ENCODE results near the gene KCNG2. TPM values are rescaled to one million over a fixed set of nuclear protein-coding genes. Genes with fewer than 3 reads are reported as not detected.

Gene KCNG2
- polyA plus RNA-seq, 1 of the 3 experiments (the other 2 are of a cell fraction): not detected

DNA sequence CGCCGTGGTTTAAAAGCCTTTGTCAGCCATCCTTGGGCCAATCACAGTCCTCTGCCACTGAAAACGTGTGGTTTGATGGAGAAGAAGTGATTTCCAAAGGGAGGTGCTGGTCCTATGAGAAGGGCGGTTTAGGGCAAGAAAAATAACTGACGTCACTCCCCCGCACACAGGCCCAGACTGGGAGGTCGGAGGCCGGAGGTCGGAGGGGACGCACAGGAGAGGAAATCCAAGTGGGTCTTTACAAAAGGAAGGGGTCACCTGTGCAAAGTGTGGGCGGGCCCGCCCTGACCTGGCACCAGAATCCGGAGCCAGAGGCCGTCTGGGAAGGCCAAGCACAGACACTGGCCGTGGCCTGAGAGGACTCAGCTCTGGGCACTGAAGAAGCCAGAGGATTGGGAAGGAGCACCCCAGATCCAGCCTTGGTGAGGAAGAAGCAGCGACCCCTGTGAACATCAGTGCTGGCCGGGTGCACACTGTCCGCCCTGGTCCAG, 18.0 kb upstream of the KCNG2 start:
- H4K20me1 ChIP-seq (ENCODE audit: insufficient read depth): no peaks in the 10 kb centered on the region
- TF ChIP-seq MXI1 (IDR thresholded peaks at IDR 0.05; ENCODE audit: low read depth, low read length) (no peak), ELF1 (IDR thresholded peaks at IDR 0.05) (no peak), RFX5 (IDR thresholded peaks at IDR 0.05; ENCODE audit: low read length) (no peak), FOXM1 (IDR thresholded peaks at IDR 0.05; ENCODE audit: low read depth) (no peak), SMC3 (IDR thresholded peaks at IDR 0.05; ENCODE audit: low read depth, low read length) (no peak), GATA2 (CRISPR knock-in tag; IDR thresholded peaks at IDR 0.05) (no peak), SIN3A (IDR thresholded peaks at IDR 0.05; ENCODE audit: borderline replicate concordance, low read depth, low read length) (no peak), FOSL2 (IDR thresholded peaks at IDR 0.05; ENCODE audit: borderline replicate concordance, low read depth) (no peak), TAF1 (IDR thresholded peaks at IDR 0.05; ENCODE audit: borderline replicate concordance, low read depth, low read length) (no peak), MEF2A (IDR thresholded peaks at IDR 0.05; ENCODE audit: borderline replicate concordance, low read depth) (no peak), CHD2 (IDR thresholded peaks at IDR 0.05; ENCODE audit: low read length, partially characterized antibody) (no peak), YY1 (IDR thresholded peaks at IDR 0.05; ENCODE audit: low read depth) (no peak), TEAD4 (IDR thresholded peaks at IDR 0.05; ENCODE audit: borderline replicate concordance, insufficient read depth) (no peak)
- TF ChIP-seq, protein P1, sequence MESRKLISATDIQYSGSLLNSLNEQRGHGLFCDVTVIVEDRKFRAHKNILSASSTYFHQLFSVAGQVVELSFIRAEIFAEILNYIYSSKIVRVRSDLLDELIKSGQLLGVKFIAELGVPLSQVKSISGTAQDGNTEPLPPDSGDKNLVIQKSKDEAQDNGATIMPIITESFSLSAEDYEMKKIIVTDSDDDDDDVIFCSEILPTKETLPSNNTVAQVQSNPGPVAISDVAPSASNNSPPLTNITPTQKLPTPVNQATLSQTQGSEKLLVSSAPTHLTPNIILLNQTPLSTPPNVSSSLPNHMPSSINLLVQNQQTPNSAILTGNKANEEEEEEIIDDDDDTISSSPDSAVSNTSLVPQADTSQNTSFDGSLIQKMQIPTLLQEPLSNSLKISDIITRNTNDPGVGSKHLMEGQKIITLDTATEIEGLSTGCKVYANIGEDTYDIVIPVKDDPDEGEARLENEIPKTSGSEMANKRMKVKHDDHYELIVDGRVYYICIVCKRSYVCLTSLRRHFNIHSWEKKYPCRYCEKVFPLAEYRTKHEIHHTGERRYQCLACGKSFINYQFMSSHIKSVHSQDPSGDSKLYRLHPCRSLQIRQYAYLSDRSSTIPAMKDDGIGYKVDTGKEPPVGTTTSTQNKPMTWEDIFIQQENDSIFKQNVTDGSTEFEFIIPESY (IDR thresholded peaks at IDR 0.05; ENCODE audit: borderline replicate concordance, low read depth): no peak
- TF ChIP-seq, protein P2, sequence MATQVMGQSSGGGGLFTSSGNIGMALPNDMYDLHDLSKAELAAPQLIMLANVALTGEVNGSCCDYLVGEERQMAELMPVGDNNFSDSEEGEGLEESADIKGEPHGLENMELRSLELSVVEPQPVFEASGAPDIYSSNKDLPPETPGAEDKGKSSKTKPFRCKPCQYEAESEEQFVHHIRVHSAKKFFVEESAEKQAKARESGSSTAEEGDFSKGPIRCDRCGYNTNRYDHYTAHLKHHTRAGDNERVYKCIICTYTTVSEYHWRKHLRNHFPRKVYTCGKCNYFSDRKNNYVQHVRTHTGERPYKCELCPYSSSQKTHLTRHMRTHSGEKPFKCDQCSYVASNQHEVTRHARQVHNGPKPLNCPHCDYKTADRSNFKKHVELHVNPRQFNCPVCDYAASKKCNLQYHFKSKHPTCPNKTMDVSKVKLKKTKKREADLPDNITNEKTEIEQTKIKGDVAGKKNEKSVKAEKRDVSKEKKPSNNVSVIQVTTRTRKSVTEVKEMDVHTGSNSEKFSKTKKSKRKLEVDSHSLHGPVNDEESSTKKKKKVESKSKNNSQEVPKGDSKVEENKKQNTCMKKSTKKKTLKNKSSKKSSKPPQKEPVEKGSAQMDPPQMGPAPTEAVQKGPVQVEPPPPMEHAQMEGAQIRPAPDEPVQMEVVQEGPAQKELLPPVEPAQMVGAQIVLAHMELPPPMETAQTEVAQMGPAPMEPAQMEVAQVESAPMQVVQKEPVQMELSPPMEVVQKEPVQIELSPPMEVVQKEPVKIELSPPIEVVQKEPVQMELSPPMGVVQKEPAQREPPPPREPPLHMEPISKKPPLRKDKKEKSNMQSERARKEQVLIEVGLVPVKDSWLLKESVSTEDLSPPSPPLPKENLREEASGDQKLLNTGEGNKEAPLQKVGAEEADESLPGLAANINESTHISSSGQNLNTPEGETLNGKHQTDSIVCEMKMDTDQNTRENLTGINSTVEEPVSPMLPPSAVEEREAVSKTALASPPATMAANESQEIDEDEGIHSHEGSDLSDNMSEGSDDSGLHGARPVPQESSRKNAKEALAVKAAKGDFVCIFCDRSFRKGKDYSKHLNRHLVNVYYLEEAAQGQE (IDR thresholded peaks at IDR 0.05; ENCODE audit: low read depth, low read length): no peak
- TF ChIP-seq, protein P3, sequence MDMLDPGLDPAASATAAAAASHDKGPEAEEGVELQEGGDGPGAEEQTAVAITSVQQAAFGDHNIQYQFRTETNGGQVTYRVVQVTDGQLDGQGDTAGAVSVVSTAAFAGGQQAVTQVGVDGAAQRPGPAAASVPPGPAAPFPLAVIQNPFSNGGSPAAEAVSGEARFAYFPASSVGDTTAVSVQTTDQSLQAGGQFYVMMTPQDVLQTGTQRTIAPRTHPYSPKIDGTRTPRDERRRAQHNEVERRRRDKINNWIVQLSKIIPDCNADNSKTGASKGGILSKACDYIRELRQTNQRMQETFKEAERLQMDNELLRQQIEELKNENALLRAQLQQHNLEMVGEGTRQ (IDR thresholded peaks at IDR 0.05; ENCODE audit: borderline replicate concordance, low read depth, low read length): no peak
- TF ChIP-seq, protein P4, sequence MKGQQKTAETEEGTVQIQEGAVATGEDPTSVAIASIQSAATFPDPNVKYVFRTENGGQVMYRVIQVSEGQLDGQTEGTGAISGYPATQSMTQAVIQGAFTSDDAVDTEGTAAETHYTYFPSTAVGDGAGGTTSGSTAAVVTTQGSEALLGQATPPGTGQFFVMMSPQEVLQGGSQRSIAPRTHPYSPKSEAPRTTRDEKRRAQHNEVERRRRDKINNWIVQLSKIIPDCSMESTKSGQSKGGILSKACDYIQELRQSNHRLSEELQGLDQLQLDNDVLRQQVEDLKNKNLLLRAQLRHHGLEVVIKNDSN (IDR thresholded peaks at IDR 0.05; ENCODE audit: borderline replicate concordance, low read depth): no peak
- TF ChIP-seq, protein P5, sequence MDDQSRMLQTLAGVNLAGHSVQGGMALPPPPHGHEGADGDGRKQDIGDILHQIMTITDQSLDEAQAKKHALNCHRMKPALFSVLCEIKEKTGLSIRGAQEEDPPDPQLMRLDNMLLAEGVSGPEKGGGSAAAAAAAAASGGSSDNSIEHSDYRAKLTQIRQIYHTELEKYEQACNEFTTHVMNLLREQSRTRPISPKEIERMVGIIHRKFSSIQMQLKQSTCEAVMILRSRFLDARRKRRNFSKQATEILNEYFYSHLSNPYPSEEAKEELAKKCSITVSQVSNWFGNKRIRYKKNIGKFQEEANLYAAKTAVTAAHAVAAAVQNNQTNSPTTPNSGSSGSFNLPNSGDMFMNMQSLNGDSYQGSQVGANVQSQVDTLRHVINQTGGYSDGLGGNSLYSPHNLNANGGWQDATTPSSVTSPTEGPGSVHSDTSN (IDR thresholded peaks at IDR 0.05): no peak
- 62% methylated on average over 13 of the region's 18 CpGs for WGBS (ENCODE audit: low lambda C conversion rate)
- ChIA-PET POLR2A (no interaction called here), CTCF (no interaction called here)
- no peaks in the 10 kb centered on the region for H3K79me2 ChIP-seq (ENCODE audit: insufficient read depth)
- H2AFZ ChIP-seq (ENCODE audit: low read depth): no peak overlapping the region
- no peaks in the 10 kb centered on the region for H3K4me1 ChIP-seq (ENCODE audit: control insufficient read depth in 1 of 2, insufficient read depth in 2 of 2, low read depth in 1 of 2, low read length in 1 of 2)
- no peaks in the 10 kb centered on the region for H3K36me3 ChIP-seq (replicated peaks in 1 of 2; ENCODE audit: control insufficient read depth in 1 of 2, insufficient read depth in 2 of 2, low read length in 1 of 2)
- H3K4me3 ChIP-seq (ENCODE audit: low read depth in 2 of 2, low read length in 1 of 2): no peak overlapping the region
- no peak overlapping the region for H3K9ac ChIP-seq
- H3K27me3 ChIP-seq (ENCODE audit: insufficient read depth): peaks cover 93% of the 10 kb centered on the region
- H3F3A ChIP-seq (replicated peaks; ENCODE audit: insufficient read depth): no peaks in the 10 kb centered on the region
- H3K9me3 ChIP-seq: no peaks in the 10 kb centered on the region
- H3K9me2 ChIP-seq: no peaks in the 10 kb centered on the region
- no peak for DNase-seq
- H3K4me2 ChIP-seq: no peak overlapping the region
- no peak overlapping the region for H3K27ac ChIP-seq (ENCODE audit: low read depth in 2 of 2, low read length in 1 of 2)

Measured in SK-N-SH (cell line).